ENCODE measurements around the gene GORAB. TPM values are rescaled to one million over a fixed set of nuclear protein-coding genes. Genes with fewer than 3 reads are reported as not detected.

GORAB gene, protein sequence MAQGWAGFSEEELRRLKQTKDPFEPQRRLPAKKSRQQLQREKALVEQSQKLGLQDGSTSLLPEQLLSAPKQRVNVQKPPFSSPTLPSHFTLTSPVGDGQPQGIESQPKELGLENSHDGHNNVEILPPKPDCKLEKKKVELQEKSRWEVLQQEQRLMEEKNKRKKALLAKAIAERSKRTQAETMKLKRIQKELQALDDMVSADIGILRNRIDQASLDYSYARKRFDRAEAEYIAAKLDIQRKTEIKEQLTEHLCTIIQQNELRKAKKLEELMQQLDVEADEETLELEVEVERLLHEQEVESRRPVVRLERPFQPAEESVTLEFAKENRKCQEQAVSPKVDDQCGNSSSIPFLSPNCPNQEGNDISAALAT
- 5.0 TPM for polyA plus RNA-seq (2012; ENCODE audit: low read depth, missing spikeins)

DNA sequence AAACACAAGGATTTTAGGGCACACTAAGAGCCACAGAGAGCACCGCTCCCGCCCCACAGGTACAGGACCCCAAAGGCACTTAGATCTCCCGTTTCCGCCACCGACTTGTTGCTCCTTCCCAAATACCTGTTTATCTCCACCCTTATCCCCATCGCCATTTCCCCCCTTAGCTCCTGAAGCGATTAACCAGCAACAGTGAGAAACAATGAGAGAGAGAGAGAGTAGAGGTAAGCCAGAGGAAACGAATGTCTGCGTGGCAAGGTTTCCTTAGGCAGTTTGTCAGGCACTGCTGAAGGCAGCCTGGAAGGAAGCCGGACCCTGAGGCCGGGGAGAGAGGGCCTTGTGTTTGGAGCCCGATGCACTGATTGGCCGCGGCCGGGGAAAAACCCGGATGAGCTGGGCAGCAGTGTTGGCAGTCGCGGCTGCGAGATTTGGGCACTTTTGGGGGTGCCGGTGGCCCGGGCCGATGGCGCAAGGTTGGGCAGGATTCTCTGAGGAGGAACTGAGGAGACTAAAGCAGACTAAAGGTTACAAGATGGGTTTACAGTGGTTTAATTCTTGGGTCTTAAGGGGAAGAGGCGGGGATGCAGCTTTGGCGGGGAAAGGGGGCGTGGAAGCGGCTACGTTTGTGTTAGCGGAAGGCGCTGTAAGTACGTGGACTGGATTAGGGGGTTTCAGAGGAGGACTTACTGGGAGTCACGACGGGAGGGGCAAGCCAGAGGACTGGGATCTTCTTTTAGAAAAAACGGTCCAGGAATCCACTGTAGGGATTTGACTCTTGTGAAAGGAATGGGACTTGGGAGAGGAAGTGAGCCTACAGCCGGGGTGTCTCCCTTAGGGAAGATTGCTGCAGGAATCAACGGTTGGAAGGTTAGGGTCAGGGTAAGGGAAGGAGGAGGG lies at the start of gene GORAB:
GORAB (plus strand) TSS at position 409 of the 900 bp plus-strand sequence; CDS start at position 467, 58 bp downstream.
- TF ChIP-seq POLR2A (IDR thresholded peaks at IDR 0.05; ENCODE audit: low read depth, low read length) (peak; percentile 93), POLR2AphosphoS5 (IDR thresholded peaks at IDR 0.05; ENCODE audit: low read depth, low read length) (peak; percentile 94), SPI1 (IDR thresholded peaks at IDR 0.05; ENCODE audit: low read depth, low read length) (no peak; the same call in 1 of the 2 replicates), POU2F2 (IDR thresholded peaks at IDR 0.05; ENCODE audit: low read depth, low read length) (peak; percentile 45; the same call in 1 of the 2 replicates), TAF1 (IDR thresholded peaks at IDR 0.05; ENCODE audit: low read depth, low read length) (peak; percentile 91), PAX5 (IDR thresholded peaks at IDR 0.05; ENCODE audit: insufficient read depth, low read length, severe bottlenecking) (no peak)
- DNase-seq (ENCODE audit: insufficient read length, low spot score) (peak; percentile 65), FAIRE-seq (peak; percentile 97)

DNA sequence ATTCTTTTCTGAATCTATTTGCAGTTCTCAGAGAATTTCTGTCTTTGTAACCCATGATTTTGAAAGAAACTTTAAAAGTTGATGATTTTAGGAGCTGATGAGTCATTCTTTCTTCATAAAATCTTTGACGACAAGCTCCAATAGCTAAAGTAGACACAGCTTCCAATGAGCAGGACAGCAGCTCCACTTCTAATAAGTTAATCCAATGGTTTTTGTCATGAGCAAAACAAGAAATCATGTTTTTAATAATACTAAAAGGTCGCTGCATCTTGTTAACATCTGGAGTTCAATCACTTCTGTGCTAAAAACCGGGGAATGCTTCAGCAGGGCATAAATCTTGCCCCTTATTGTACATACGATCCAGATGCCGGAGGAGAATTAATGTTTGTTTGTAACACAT lies 48.9 kb upstream of the GORAB start:
- no peak for DNase-seq (ENCODE audit: insufficient read length, low spot score)
- no peak for FAIRE-seq
- TF ChIP-seq POU2F2 (IDR thresholded peaks at IDR 0.05; ENCODE audit: low read depth, low read length) = no peak
- no peak for TF ChIP-seq PAX5 (IDR thresholded peaks at IDR 0.05; ENCODE audit: insufficient read depth, low read length, severe bottlenecking)
- TF ChIP-seq SPI1 (IDR thresholded peaks at IDR 0.05; ENCODE audit: low read depth, low read length) = no peak
- no peak for TF ChIP-seq TAF1 (IDR thresholded peaks at IDR 0.05; ENCODE audit: low read depth, low read length)
- no peak for TF ChIP-seq POLR2AphosphoS5 (IDR thresholded peaks at IDR 0.05; ENCODE audit: low read depth, low read length)
- TF ChIP-seq POLR2A (IDR thresholded peaks at IDR 0.05; ENCODE audit: low read depth, low read length) = no peak

DNA sequence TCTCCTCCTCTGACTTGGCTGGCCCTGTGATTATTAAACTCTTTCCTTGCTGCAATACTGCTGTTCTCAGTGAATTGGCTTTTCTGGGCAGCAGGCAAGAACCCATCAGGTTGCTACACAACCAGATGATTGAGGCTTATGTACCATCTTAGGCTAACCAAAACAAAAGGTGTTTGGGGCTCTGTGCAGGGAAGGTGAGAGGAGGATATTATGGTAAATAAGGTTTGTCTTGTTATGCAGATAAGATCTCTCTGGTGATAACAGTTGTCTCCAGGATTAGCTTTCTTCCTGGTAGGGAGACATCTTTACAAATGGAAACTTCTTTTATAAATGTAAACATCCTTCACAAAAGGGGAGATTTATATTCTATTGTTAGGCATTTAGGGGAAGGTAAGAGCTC lies 44.5 kb upstream of the GORAB start:
- TF ChIP-seq POU2F2 (IDR thresholded peaks at IDR 0.05; ENCODE audit: low read depth, low read length) (no peak), POLR2AphosphoS5 (IDR thresholded peaks at IDR 0.05; ENCODE audit: low read depth, low read length) (no peak)
- DNase-seq (ENCODE audit: insufficient read length, low spot score) = no peak
- no peak for FAIRE-seq

DNA sequence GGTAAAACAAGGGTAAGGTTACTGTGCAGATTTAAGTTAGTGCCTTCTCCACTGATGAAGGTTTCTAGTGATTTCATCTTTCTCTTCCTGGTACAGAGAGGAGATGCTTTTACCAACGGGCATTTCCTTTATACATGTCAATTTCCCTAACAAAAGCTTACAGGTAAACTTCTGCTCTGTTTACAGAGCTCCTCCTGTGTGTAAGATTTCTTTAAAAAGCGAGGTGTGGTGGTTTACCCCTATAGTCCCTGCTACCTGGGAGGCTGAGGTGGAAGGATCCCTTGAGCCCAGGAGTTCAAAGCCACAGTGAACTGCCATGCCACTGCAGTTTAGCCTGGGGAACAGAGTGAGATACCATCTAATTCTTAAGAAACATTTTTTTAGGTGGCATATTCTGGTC lies 40.7 kb upstream of the GORAB start:
- DNase-seq (ENCODE audit: insufficient read length, low spot score) (no peak), FAIRE-seq (no peak)
- TF ChIP-seq TAF1 (IDR thresholded peaks at IDR 0.05; ENCODE audit: low read depth, low read length) (no peak), SPI1 (IDR thresholded peaks at IDR 0.05; ENCODE audit: low read depth, low read length) (no peak), POU2F2 (IDR thresholded peaks at IDR 0.05; ENCODE audit: low read depth, low read length) (no peak), PAX5 (IDR thresholded peaks at IDR 0.05; ENCODE audit: insufficient read depth, low read length, severe bottlenecking) (no peak), POLR2A (IDR thresholded peaks at IDR 0.05; ENCODE audit: low read depth, low read length) (no peak), POLR2AphosphoS5 (IDR thresholded peaks at IDR 0.05; ENCODE audit: low read depth, low read length) (no peak)

DNA sequence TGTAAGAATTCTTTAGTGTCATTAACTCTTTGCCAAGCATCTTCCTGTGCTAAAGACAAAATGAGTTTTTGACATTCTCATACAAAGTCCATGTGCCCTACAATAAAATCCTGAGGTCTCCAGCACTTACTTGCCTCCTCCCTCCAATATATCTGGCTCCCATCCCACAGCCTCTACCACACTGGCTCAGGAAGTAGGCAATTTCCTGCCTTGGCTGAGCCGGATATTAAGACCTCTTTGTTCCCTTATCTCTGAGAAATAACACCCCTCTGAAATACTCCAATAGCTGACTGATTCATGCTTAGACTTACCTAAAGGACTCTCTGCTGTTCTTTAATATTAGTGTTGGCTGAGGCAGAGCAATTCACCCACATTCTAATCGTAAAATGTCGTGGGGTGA lies 37.6 kb upstream of the GORAB start:
- TF ChIP-seq POLR2A (IDR thresholded peaks at IDR 0.05; ENCODE audit: low read depth, low read length) = no peak
- TF ChIP-seq PAX5 (IDR thresholded peaks at IDR 0.05; ENCODE audit: insufficient read depth, low read length, severe bottlenecking) = no peak
- TF ChIP-seq POU2F2 (IDR thresholded peaks at IDR 0.05; ENCODE audit: low read depth, low read length) = no peak
- TF ChIP-seq TAF1 (IDR thresholded peaks at IDR 0.05; ENCODE audit: low read depth, low read length) = no peak
- no peak for TF ChIP-seq POLR2AphosphoS5 (IDR thresholded peaks at IDR 0.05; ENCODE audit: low read depth, low read length)
- no peak for TF ChIP-seq SPI1 (IDR thresholded peaks at IDR 0.05; ENCODE audit: low read depth, low read length)
- FAIRE-seq (no peak), DNase-seq (ENCODE audit: insufficient read length, low spot score) (no peak)

DNA sequence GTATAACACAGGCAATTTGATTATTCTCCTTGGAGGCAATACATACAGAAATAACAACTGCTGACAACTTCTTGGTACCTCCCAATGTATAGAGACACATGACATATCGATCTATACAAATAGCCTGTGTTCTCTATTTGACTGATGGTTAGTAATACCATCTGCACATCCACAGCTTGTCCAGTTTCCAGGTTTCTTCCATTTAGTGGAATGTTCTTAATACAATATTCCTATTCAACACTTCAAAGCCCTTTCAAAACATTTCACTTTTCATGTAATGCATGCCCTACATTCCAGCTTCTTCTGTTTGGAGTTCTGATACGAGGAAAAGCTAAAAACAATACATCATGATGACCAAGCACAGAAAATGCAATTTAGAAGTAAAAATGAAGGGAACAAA lies 37.0 kb upstream of the GORAB start:
- FAIRE-seq (no peak), DNase-seq (ENCODE audit: insufficient read length, low spot score) (no peak)
- TF ChIP-seq POU2F2 (IDR thresholded peaks at IDR 0.05; ENCODE audit: low read depth, low read length) = no peak
- no peak for TF ChIP-seq POLR2AphosphoS5 (IDR thresholded peaks at IDR 0.05; ENCODE audit: low read depth, low read length)
- TF ChIP-seq SPI1 (IDR thresholded peaks at IDR 0.05; ENCODE audit: low read depth, low read length) = no peak
- no peak for TF ChIP-seq POLR2A (IDR thresholded peaks at IDR 0.05; ENCODE audit: low read depth, low read length)
- no peak for TF ChIP-seq PAX5 (IDR thresholded peaks at IDR 0.05; ENCODE audit: insufficient read depth, low read length, severe bottlenecking)
- TF ChIP-seq TAF1 (IDR thresholded peaks at IDR 0.05; ENCODE audit: low read depth, low read length) = no peak

DNA sequence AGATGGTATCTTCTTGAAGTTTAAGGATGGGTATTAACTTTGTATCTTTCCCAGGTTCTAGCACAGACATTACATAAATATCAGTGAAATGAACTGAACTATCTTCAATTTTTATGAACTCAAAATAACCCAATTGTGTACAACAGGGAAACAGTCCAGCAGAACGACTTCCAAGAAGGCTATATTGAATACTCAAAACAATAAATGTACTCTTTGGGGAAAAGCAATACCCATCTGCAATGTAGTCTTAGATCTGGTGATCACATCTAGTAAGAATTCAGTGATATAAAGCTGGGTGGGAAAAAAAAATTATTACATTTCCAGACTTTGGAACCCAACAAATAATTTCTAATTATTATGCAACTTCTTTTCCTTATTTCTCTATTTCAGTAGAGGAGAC lies 33.1 kb upstream of the GORAB start:
- FAIRE-seq = no peak
- no peak for DNase-seq (ENCODE audit: insufficient read length, low spot score)
- no peak for TF ChIP-seq POLR2AphosphoS5 (IDR thresholded peaks at IDR 0.05; ENCODE audit: low read depth, low read length)
- no peak for TF ChIP-seq SPI1 (IDR thresholded peaks at IDR 0.05; ENCODE audit: low read depth, low read length)
- no peak for TF ChIP-seq POU2F2 (IDR thresholded peaks at IDR 0.05; ENCODE audit: low read depth, low read length)
- no peak for TF ChIP-seq TAF1 (IDR thresholded peaks at IDR 0.05; ENCODE audit: low read depth, low read length)
- TF ChIP-seq POLR2A (IDR thresholded peaks at IDR 0.05; ENCODE audit: low read depth, low read length) = no peak
- TF ChIP-seq PAX5 (IDR thresholded peaks at IDR 0.05; ENCODE audit: insufficient read depth, low read length, severe bottlenecking) = no peak

DNA sequence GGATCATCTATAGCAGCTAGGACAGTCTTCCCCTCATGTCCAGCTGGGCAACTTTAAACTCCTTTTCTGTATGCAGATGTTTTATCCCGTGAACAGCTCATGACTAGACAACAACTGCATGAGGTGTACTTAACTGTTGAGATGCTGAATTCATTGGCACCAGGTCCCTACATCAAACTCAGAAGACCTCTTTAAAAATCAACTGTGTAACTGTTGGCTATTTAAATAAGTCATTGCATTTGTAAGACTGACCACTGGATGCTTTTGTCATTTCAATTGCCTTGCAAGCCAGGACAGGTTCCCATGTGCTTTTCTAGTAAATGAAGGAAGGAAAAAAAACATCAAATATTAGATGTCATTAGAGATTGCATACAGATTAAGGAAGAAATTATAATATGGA lies 28.3 kb upstream of the GORAB start:
- DNase-seq (ENCODE audit: insufficient read length, low spot score) (no peak), FAIRE-seq (no peak)
- TF ChIP-seq POLR2AphosphoS5 (IDR thresholded peaks at IDR 0.05; ENCODE audit: low read depth, low read length) = no peak
- no peak for TF ChIP-seq PAX5 (IDR thresholded peaks at IDR 0.05; ENCODE audit: insufficient read depth, low read length, severe bottlenecking)
- TF ChIP-seq POU2F2 (IDR thresholded peaks at IDR 0.05; ENCODE audit: low read depth, low read length) = no peak
- no peak for TF ChIP-seq POLR2A (IDR thresholded peaks at IDR 0.05; ENCODE audit: low read depth, low read length)
- no peak for TF ChIP-seq SPI1 (IDR thresholded peaks at IDR 0.05; ENCODE audit: low read depth, low read length)
- no peak for TF ChIP-seq TAF1 (IDR thresholded peaks at IDR 0.05; ENCODE audit: low read depth, low read length)

DNA sequence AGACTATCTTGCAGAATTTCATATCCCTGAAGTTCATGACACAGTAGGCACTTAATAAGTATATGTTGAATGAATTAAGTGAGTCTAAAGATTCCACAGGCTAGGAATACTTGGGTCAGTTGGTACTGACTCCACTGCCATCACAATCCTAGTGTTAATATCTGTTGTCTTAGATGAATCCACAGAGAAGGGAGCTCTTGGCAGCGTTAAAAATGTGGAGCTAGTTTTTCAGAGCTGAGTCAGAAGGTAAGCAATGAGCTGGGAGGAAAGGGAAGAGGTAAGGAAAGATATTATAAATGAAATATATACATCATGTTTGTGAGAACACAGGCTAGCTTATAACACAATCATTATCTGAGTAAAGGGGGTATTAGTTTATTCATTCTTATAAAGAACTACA lies 21.8 kb upstream of the GORAB start:
- DNase-seq (ENCODE audit: insufficient read length, low spot score) = no peak
- FAIRE-seq = no peak
- TF ChIP-seq POU2F2 (IDR thresholded peaks at IDR 0.05; ENCODE audit: low read depth, low read length) (no peak), PAX5 (IDR thresholded peaks at IDR 0.05; ENCODE audit: insufficient read depth, low read length, severe bottlenecking) (no peak), TAF1 (IDR thresholded peaks at IDR 0.05; ENCODE audit: low read depth, low read length) (no peak), POLR2A (IDR thresholded peaks at IDR 0.05; ENCODE audit: low read depth, low read length) (no peak), POLR2AphosphoS5 (IDR thresholded peaks at IDR 0.05; ENCODE audit: low read depth, low read length) (no peak), SPI1 (IDR thresholded peaks at IDR 0.05; ENCODE audit: low read depth, low read length) (no peak)
